ENCODE measurements around the gene IL3RA.
"Not testable (repeated sequence)": the region's sequence is repeated elsewhere in the genome, so short reads cannot be mapped to it uniquely, and the experiment has no call there.

IL3RA gene

GRCh38 chrX:1336331-1336943 is at the start of gene IL3RA:
Gene IL3RA (plus strand): TSS chrX:1336785. CDS start chrX:1341766, 4,981 bp downstream.
- DNase-seq: peak; percentile 59

GRCh38 chrX:1289535-1289934 is 47.0 kb upstream of the IL3RA start:
- DNase-seq: no peak

GRCh38 chrX:1291110-1291740 is 45.4 kb upstream of the IL3RA start:
- no peak for DNase-seq

DNA sequence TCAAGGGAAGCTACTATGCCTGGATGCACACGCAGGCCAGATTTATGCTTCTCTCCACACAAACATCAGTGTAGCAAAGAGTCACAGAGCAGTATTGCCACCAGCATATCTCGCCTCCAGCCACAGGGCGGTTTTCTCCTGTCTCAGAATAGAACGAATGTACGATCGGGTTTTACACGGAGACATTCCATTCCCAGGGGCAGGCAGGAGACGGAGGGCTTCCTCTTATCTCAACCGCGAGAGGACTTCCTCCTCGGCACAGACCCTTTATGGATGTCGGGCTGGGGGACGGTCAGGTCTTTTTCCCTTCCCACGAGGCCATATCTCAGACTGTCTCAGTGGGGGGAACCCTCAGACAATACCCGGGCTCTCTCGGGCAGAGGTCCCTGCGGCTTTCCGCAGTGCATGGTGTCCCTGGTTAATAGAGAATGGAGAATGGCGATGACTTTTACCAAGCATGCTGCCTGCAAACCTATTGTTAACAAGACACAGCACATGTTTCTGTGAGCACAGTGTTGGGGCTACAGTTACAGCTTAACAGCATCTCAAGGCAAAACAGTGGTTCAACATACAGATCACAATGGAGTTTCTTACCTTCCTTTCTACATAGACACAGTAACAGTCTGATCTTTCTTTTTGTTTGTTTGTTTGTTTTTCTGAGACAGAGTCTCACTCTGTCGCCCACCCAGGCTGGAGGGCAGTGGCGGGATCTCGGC is 43.9 kb upstream of the IL3RA start:
- DNase-seq: no peak

GRCh38 chrX:1294301-1295067 is 42.1 kb upstream of the IL3RA start:
- no peak for DNase-seq

DNA sequence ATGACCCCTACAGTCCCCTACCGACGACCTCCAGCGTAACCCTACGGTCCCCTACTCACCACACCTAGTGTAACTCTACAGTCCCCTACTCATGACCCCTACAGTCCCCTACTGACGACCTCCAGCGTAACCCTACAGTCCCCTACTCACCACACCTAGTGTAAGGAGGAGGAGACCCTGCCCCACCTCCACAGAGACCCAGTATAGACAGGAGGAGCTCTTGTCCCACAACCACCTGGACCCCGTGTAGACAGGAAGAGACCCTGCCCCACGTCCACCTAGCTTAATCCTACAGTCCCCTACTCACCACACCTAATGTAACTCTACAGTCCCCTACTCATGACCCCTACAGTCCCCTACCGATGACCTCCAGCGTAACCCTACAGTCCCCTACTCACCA is 41.0 kb upstream of the IL3RA start:
- no peak for DNase-seq

- DNase-seq: not testable (repeated sequence)
Observed at GRCh38 chrX:1297591-1297990, 39.0 kb upstream of the IL3RA start.

DNA sequence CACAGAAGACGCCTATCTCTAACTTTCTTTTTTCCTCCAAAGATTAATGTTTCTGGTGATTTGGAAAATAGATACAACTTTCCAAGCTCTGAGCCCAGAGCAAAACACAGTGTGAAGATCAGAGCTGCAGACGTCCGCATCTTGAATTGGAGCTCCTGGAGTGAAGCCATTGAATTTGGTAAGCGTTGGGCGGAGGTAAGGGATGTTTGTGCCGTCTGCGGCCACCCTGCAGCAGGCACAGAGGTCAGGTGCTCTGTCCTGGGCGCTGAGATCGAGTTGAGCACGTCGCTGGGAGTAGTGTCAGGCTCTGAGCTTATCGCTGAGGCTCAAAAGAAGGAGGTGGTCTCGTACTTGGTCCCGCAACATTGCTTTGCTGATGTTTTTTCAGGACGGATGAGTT is 36.1 kb upstream of the IL3RA start:
- DNase-seq: no peak

- DNase-seq: no peak
Observed at GRCh38 chrX:1305411-1305810, 31.2 kb upstream of the IL3RA start.

GRCh38 chrX:1306909-1307625 is 29.5 kb upstream of the IL3RA start:
- no peak for DNase-seq

DNA sequence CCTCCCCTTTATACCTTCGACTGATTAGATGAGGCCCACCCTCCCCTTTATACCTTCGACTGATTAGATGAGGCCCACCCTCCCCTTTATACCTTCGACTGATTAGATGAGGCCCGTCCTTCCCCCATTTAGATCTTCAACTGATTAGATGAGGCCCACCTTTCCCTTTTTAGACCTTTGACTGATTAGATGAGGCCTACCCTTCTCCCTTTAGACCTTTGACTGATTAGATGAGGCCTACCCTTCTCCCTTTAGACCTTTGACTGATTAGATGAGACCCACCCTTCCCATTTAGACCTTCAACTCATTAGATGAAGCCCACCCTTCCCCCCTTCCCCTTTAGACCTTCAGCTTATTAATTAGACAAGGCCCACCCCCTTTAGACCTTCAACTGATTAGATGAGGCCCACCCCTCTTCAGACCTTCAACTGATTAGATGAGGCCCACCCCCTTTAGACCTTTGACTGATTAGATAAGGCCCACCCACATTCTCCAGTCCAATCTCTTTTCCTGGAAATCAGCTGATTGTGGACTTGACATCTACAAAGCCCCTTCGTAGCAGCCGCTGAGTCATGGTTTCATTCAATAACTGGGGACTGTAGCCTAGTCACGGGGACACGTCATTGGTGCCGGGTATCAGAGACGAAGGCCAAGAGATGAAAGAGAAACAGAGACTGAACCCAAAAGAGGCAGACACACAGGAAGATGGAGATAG is 28.8 kb upstream of the IL3RA start:
- no peak for DNase-seq

GRCh38 chrX:1308476-1308875 is 28.1 kb upstream of the IL3RA start:
- DNase-seq: no peak

DNA sequence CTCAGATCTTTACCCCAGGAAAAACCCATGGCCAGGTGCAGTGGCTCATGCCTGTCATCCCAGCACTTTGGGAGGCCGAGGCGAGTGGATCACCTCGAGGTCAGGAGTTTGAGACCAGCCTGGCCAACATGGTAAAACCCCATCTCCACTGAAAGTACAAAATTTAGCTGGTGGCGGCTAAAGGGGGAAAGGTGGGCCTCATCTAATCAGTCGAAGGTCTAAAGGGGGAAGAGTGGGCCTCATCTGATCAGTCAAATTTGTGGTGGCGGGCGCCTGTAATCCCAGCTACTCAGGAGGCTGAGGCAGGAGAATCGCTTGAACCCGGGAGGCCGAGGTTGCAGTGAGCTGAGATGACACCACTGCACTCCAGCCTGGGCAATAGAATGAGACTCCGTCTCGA is 27.7 kb upstream of the IL3RA start:
- not testable (repeated sequence) for DNase-seq

DNA sequence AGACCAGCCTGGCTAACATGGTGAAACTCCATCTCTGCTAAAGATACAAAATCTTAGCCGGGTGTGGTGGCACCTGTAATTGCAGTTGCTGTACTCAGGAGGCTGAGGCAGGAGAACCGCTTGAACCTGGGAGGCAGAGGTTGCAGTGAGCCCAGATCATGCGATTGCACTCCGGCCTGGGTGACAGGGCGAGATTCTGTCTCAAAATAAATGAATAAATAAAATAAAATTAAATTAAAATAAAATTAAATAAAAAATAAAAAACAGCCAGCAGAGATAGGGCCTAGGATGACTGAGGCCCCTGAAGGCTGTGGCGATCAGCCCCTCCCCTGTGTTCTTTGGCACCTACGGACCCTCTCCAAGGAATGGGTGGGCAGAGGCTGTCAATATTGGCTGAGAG is 22.8 kb upstream of the IL3RA start:
- no peak for DNase-seq

GRCh38 chrX:1316527-1316926 is 20.1 kb upstream of the IL3RA start:
- DNase-seq: no peak

- no peak for DNase-seq
Observed at GRCh38 chrX:1321674-1322073, 14.9 kb upstream of the IL3RA start.

- peak; percentile 52 for DNase-seq
Observed at GRCh38 chrX:1322393-1322792, 14.2 kb upstream of the IL3RA start.

GRCh38 chrX:1323315-1323714 is 13.3 kb upstream of the IL3RA start:
- peak; percentile 51 for DNase-seq

- no peak for DNase-seq
Observed at GRCh38 chrX:1325515-1326116, 11.0 kb upstream of the IL3RA start.

- DNase-seq: no peak
Observed at GRCh38 chrX:1327651-1328304, 8.8 kb upstream of the IL3RA start.

GRCh38 chrX:1330605-1331004 is 6.0 kb upstream of the IL3RA start:
- no peak for DNase-seq
